HUES6 (cell line): ENCODE measurements around the gene KCNH1.

ENCODE experiments used
- H3K27ac ChIP-seq: 2 replicates; pipeline ENCODE4 v1.7.0; 2013; ENCODE audit warnings: low read depth, mild to moderate bottlenecking, low read length, inconsistent platforms
- H3K27me3 ChIP-seq: 2 replicates; pipeline ENCODE4 v1.6.1; 2013; ENCODE audit warnings: low read length; ENCODE audit not compliant: control insufficient read depth, insufficient read depth
- H3K36me3 ChIP-seq: 2 replicates; pipeline ENCODE4 v1.6.1; 2013; ENCODE audit warnings: low read length; ENCODE audit not compliant: control insufficient read depth, insufficient read depth
- H3K4me1 ChIP-seq: 2 replicates; pipeline ENCODE4 v1.6.1; 2013; ENCODE audit warnings: low read length; ENCODE audit not compliant: control insufficient read depth, insufficient read depth
- H3K4me3 ChIP-seq: 2 replicates; pipeline ENCODE4 v1.5.1; 2013; ENCODE audit warnings: low read depth, low read length
- H3K9ac ChIP-seq: one replicate; pipeline ENCODE4 v1.6.1; 2013; ENCODE audit warnings: mild to moderate bottlenecking, low read length
- H3K9me3 ChIP-seq: 2 replicates; pipeline ENCODE4 v1.6.1; 2013; ENCODE audit warnings: low read depth, low read length; ENCODE audit not compliant: control insufficient read depth, insufficient read depth

KCNH1 gene

DNA sequence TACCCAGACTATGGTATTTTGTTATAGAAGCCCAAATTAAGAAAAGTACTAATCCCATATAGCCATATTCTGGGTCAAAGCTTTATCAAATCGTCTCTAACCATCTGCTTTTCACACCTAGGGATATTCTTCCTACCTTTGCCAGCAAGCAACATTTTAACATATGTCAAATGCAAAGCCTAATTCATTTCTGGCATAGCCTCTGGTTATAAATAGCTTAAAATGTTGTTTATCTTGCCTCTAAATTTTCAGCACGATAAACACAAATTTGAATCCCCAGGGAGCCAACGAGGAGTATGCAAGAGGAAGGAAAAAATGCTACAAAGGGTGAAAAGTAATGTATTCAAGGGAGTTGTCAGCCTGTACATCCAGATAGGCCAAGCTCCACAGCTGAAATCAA lies 357.2 kb downstream of the KCNH1 start:
- Histone ChIP-seq H3K4me3 (no peak overlapping the region), H3K36me3 (no peaks in the 10 kb centered on the region), H3K27me3 (no peaks in the 10 kb centered on the region; the same call in 1 of the 2 replicates), H3K4me1 (no peaks in the 10 kb centered on the region), H3K27ac (no peak overlapping the region), H3K9ac (no peak overlapping the region), H3K9me3 (no peaks in the 10 kb centered on the region)

- no peaks in the 10 kb centered on the region for H3K4me1 ChIP-seq
- no peak overlapping the region for H3K4me3 ChIP-seq
- no peaks in the 10 kb centered on the region for H3K9me3 ChIP-seq
- no peak overlapping the region for H3K9ac ChIP-seq
- no peak overlapping the region for H3K27ac ChIP-seq
- no peaks in the 10 kb centered on the region for H3K36me3 ChIP-seq
- no peaks in the 10 kb centered on the region; the same call in 1 of the 2 replicates for H3K27me3 ChIP-seq
These were observed 358.7 kb downstream of the KCNH1 start for GRCh38 chr1:210775289-210775688.

DNA sequence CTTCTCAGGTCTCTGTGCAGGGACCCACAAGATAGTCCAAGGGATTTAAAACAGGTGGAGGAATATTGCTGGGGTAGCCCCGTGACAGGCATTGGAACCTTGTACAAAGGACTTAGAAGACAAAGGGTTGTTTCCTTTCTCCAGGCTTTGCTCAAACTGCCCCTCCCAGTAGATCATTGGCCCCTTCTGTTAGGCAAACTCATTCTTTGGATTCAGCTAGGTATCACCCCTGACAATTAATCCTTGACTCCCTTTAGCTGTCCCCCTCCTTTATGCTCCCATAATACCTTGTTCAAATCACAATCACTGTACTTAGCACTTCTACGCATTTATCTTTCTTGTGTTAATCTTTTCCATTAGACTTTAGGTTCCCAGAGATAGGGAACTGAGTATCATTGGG lies 360.5 kb downstream of the KCNH1 start:
- Histone ChIP-seq H3K27me3 (no peaks in the 10 kb centered on the region), H3K9me3 (no peaks in the 10 kb centered on the region), H3K4me3 (no peak overlapping the region), H3K36me3 (no peaks in the 10 kb centered on the region), H3K9ac (no peak overlapping the region), H3K27ac (no peak overlapping the region), H3K4me1 (no peaks in the 10 kb centered on the region)

GRCh38 chr1:210771131-210771530 lies 362.8 kb downstream of the KCNH1 start:
- Histone ChIP-seq H3K9me3 (no peaks in the 10 kb centered on the region), H3K27ac (no peak overlapping the region), H3K36me3 (no peaks in the 10 kb centered on the region), H3K9ac (no peak overlapping the region), H3K4me3 (no peak overlapping the region), H3K4me1 (no peaks in the 10 kb centered on the region), H3K27me3 (no peaks in the 10 kb centered on the region)

GRCh38 chr1:210770396-210770984 lies 363.5 kb downstream of the KCNH1 start:
- no peak overlapping the region for H3K4me3 ChIP-seq
- no peak overlapping the region for H3K27ac ChIP-seq
- no peaks in the 10 kb centered on the region for H3K36me3 ChIP-seq
- no peaks in the 10 kb centered on the region for H3K4me1 ChIP-seq
- no peaks in the 10 kb centered on the region for H3K9me3 ChIP-seq
- H3K9ac ChIP-seq = no peak overlapping the region
- no peaks in the 10 kb centered on the region for H3K27me3 ChIP-seq

- Histone ChIP-seq H3K36me3 (no peaks in the 10 kb centered on the region), H3K4me3 (no peak overlapping the region), H3K27ac (no peak overlapping the region), H3K4me1 (no peaks in the 10 kb centered on the region), H3K9ac (no peak overlapping the region), H3K27me3 (no peaks in the 10 kb centered on the region), H3K9me3 (no peaks in the 10 kb centered on the region)
These were observed 364.5 kb downstream of the KCNH1 start for GRCh38 chr1:210769473-210769872.

- no peak overlapping the region for H3K4me3 ChIP-seq
- no peaks in the 10 kb centered on the region for H3K27me3 ChIP-seq
- H3K4me1 ChIP-seq = no peaks in the 10 kb centered on the region
- no peaks in the 10 kb centered on the region for H3K9me3 ChIP-seq
- no peaks in the 10 kb centered on the region for H3K36me3 ChIP-seq
- no peak overlapping the region for H3K9ac ChIP-seq
- H3K27ac ChIP-seq = no peak overlapping the region
These were observed 369.4 kb downstream of the KCNH1 start for GRCh38 chr1:210764536-210764935.

- Histone ChIP-seq H3K4me3 (no peak overlapping the region), H3K4me1 (peaks cover 4% of the 10 kb centered on the region), H3K9ac (no peak overlapping the region), H3K27ac (no peak overlapping the region), H3K9me3 (no peaks in the 10 kb centered on the region), H3K27me3 (peaks cover 19% of the 10 kb centered on the region; the same call in 1 of the 2 replicates), H3K36me3 (no peaks in the 10 kb centered on the region)
These were observed 375.2 kb downstream of the KCNH1 start for GRCh38 chr1:210758761-210759160.

DNA sequence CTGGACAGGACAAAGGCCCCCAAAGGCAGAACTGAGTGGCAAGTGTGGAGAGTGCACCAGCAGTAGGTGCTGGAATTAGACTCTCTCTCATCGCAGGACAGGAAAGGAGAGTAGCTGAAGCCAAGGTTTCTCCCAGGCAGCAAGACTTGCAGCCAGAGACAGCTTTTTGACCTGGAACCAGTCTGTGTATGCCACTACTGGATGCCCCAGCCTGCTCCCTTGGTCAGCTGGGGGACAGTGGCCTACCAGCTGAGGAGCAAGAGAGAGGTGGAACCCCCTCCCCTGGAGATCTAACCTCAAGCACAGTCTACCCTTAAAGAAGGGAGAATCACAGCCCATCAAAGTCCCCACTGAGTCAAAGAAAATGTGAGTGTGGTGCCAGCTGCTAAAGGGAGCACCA lies 375.7 kb downstream of the KCNH1 start:
- H3K9me3 ChIP-seq = no peaks in the 10 kb centered on the region
- no peak overlapping the region for H3K4me3 ChIP-seq
- H3K36me3 ChIP-seq = no peaks in the 10 kb centered on the region
- peaks cover 4% of the 10 kb centered on the region for H3K4me1 ChIP-seq
- no peak overlapping the region for H3K27ac ChIP-seq
- H3K9ac ChIP-seq = no peak overlapping the region
- H3K27me3 ChIP-seq = peaks cover 19% of the 10 kb centered on the region; the same call in 1 of the 2 replicates

GRCh38 chr1:210757677-210758076 lies 376.3 kb downstream of the KCNH1 start:
- H3K4me3 ChIP-seq = no peak overlapping the region
- no peak overlapping the region for H3K9ac ChIP-seq
- no peaks in the 10 kb centered on the region for H3K36me3 ChIP-seq

DNA sequence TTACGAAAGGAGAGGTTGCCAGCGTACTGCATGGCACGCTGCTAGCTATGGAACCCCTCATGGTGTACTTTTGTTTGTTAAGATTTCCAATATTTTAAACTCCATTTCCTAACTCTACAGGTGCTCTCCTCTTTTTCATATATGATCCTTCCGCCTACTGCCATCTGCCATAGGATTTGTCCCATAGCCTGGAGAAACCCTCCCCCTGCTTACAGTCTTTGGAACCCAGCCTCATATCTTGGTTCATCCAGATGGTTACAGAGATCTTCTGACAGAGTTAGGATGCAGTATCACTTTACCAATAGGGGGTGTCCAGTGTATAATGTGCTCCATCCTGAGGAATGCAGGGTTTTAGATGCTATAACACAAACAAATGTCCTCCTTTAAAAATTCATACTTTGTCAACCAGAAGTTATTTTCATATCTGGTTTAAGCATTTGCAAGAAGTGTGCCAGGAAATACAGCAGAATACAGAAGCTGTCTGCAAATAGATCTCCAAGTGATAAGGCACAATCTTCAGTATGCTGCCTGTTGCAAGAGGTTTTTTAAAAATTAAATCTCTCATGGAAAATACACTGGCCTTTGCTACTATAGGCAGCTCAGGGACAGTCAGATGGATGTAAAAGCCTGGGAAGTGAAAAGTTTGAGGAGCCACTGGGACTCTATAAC lies 377.8 kb downstream of the KCNH1 start:
- peaks cover 4% of the 10 kb centered on the region for H3K4me1 ChIP-seq
- peaks cover 19% of the 10 kb centered on the region; the same call in 1 of the 2 replicates for H3K27me3 ChIP-seq
- H3K36me3 ChIP-seq = no peaks in the 10 kb centered on the region
- H3K27ac ChIP-seq = no peak overlapping the region
- H3K4me3 ChIP-seq = no peak overlapping the region
- no peak overlapping the region for H3K9ac ChIP-seq
- no peaks in the 10 kb centered on the region for H3K9me3 ChIP-seq

More at GRCh38 chr1:210757677-210758076, 376.3 kb downstream of the KCNH1 start:
- H3K4me1 ChIP-seq = peaks cover 4% of the 10 kb centered on the region
- no peaks in the 10 kb centered on the region for H3K9me3 ChIP-seq
- H3K27me3 ChIP-seq = peaks cover 19% of the 10 kb centered on the region; the same call in 1 of the 2 replicates
- no peak overlapping the region for H3K27ac ChIP-seq
